T1000 (cell line): ENCODE results near the gene HPD.

Source experiments
- DNase-seq: peaks from one replicate; lab custom pipeline; 2025; ENCODE audit warnings: mixed read lengths; lab: John Stamatoyannopoulos, UW

Gene HPD

DNA sequence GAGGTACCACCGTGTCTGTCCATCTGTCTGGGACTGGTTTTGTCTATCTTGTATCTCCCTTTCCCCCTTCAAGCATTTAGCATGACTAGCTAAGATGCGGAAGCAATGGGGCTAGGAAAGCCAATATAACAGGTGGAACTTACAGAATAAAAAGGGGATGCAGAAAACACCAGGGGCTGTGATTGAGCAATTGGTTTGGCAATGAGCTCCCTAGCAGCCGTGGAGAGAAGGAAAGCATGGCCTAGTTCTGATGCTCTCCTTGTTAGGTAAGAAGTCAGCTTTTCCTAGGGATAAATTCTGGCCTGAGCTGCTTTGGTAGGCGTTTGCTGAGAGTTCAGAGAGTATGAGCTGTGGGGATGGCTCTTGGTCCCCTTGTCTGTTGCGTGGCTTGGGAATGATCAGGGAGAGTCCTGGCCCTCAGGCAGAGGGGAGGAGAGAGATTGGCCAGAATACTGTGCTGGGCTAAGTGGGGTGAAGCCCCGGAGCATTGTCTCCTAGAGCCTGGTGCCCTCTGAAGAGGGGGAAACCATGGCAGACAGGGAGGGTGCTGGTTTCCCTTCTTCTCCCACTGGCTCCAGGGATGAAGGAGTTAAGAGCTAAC lies 47.7 kb downstream of the HPD start:
- no peak for DNase-seq

DNA sequence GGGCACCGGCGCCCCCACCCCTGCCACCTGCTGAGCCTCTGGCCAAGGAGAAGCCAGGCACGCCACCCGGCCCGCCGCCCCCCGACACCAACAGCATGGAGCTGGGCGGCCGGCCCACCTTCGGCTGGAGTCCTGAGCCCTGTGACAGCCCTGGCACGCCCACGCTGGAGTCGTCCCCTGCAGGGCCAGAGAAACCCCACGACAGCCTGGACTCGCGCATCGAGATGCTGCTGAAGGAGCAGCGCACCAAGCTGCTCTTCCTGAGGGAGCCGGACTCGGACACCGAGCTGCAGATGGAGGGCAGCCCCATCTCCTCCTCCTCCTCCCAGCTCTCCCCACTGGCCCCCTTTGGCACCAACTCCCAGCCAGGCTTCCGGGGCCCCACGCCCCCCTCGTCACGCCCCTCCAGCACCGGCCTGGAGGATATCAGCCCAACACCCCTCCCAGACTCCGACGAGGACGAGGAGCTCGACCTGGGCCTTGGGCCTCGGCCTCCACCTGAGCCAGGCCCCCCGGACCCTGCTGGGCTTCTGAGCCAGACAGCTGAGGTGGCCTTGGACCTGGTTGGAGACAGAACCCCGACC lies 48.3 kb downstream of the HPD start:
- no peak for DNase-seq

DNA sequence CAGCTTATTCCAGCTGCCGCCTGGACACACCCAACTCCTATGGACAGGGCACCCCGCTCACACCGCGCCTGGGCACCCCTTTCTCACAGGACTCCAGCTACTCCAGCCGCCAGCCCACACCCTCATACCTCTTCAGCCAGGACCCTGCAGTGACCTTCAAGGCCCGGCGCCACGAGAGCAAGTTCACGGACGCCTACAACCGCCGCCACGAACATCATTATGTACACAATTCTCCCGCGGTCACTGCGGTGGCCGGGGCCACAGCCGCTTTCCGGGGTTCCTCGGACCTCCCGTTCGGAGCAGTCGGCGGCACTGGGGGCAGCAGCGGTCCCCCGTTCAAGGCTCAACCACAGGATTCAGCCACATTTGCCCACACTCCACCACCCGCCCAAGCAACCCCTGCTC lies 48.9 kb downstream of the HPD start:
- DNase-seq: no peak

DNA sequence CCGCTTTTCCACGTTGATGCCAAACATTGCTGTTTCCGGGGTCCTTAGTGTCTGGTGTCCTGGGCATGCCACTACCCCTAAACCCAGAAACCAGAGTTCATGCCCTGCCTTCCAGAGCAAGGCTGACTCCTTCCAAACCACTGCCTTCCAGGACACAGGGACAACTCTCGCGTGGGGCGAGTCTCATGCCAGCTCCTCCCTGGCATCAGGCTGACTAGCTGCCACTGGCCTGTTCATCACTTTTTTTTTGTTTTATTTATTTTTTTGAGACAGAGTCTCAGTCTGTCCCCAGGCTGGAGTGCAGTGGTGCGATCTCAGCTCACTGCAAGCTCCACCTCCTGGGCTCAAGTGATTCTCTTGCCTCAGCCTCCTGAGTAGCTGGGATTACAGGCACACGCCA lies 50.0 kb downstream of the HPD start:
- DNase-seq: no peak

DNA sequence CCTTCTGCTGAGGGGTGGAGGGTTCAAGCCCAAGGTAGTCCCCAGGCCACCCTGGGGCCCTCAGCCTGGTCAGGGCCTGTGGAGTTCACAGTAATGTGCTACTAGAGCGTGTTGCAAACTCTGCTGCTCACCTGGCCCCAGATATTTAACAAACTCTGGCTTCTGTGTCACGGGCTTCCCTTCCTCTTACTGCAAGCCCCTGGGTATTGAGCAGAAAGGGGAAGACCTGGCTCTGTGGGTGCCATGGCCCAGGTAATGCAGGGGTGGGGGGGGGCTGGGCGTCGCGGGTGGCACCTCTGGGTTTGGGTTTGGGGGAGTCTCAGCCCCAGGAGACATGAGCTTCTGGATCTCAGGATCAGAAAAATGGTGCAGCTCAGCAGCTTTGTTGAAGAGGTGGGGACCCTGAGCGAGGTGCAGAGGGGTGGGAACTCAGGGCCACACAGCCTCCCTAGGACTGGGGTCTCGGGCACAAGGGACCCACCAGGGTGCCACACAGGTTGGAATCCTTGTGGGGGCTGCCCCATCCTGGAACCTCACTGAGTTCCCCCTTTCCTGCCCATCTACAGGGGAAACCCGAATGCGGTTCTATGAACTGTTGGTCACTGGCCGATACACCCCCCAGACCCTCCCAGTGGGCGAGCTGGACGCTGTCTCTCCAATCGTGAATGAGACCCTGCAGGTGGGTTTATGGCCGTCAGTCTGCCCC lies 50.9 kb downstream of the HPD start:
- no peak for DNase-seq

DNA sequence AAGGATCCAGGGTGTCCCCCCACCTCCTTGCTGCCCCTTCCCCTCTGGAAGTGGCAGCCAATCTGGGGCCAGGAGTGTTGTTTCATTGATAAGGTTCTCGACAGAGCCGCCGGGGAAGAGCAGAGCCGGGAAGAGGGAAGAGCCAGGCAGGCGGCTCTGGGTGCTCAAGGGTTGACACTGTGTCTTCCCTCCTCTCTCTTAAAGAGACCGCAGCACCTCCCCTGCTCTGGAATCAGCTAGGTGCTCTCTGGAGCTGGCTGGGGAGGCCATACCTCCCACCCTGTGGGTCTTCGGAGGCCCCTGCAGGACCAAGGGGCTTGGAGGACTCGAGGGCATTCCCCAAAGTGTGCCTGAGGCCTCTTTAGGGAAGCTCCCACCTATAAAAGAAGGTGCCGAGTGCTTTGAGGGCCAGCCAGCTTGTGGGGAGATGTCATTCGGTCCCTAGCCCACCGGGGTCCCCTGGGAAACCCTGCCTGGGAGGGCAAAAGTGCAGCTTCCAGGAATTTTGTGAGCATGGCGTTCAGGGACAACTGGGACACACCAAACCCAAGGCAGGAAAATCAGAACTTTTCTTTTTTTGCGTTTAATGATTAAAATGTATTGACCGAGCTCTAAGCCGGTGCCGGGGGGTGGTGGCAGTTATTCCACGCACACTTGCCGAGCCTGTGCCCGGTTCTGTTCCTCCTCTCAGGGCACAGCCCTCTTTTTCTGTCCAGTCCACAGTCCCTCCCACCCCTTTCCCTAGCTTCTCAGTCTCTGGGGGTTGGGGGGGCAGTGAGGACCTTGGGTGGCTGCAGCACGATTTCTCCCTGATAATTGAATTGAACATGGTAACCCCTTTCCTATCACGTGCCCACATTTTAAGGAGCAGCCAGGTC lies 51.9 kb downstream of the HPD start:
- DNase-seq: no peak

DNA sequence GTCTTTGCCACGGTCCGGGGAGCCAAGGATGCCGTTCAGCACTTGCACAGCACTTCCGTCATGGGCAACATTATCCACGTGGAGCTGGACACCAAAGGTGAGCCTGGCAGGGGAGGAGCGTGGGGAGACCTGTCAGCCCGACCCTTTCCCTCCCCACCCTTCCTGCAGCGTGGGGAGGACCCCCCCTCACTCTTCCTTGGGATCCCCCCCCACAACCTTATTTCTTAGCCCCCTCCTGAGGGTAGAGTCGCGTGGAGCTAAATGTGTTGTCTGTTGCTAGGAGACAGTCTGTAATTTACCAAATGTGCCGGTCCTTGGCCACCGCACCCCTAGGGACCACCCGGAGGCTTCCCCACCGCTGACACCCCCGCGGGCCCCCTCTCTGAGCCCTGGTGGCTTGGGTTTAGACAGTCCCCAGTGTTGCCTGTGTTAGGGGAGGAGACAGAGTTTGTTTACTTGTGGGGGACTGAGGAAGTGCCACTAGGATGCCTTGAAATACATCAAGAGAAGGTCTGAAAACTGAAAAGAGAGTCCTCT lies 52.6 kb downstream of the HPD start:
- DNase-seq: no peak

DNA sequence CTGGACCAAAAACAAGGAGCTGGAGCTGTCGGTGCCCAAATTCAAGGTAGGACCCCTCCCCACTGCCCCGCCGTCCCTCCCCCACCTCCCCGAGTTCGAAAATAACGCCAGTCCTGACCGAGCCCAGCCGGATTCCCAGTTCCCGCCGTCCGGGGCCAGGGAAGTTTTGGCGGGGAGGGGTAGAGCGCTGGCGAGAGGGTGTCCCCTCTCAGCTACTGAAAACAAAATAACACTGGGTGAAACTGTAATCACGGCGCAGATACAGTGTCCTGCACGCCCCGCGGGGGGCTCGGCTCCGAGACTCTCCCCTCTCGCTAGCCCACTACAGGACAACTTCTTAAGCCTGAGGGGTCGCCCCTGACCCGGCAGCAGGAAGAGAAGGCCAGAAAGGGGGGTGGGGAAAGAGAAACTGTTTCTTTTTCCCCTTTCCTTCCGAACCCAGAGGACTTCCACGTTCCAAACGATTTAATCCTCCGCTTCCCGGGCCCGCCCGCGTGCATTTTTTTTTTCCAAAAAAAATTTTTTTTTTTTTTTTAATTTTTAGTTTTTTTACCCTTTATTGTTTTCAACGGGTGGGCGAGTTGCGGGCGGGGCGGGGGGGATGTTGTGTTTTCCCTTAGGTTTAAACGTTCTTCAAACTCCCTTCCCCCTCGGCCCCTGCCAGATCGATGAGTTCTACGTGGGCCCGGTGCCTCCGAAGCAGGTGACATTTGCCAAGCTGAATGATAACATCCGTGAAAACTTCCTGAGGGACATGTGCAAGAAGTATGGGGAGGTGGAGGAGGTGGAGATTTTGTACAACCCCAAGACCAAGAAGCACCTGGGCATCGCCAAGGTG lies 53.3 kb downstream of the HPD start:
- no peak for DNase-seq

DNA sequence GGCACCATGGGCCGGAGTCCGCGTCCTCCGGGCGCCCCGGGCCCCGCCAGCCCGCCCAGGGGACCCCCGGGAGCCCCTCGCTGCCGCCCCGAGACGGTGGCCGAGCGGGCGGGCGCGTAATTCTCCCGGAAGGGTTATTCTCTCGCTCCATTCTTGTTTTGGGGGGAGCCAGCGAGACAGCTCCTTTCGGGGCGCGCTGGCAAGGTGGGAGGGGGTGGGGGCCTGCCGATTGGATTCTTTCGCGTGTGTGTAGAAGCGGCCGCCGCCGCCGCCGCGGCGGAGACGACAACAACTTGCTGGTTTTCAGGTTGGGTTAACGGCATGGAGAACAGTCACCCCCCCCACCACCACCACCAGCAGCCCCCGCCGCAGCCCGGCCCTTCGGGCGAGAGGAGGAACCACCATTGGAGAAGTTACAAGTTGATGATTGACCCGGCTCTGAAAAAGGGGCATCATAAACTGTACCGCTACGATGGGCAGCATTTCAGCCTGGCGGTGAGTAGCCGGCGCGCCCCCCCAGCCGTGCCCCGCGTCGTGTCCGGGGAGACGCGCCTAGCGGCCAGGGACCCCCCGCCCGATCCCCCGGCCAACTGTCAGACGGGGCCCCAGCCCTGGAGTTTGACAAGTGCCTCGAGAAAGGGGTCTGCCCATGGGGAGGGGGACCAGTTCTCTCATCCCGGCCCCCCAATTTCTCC lies 54.1 kb downstream of the HPD start:
- no peak for DNase-seq

DNA sequence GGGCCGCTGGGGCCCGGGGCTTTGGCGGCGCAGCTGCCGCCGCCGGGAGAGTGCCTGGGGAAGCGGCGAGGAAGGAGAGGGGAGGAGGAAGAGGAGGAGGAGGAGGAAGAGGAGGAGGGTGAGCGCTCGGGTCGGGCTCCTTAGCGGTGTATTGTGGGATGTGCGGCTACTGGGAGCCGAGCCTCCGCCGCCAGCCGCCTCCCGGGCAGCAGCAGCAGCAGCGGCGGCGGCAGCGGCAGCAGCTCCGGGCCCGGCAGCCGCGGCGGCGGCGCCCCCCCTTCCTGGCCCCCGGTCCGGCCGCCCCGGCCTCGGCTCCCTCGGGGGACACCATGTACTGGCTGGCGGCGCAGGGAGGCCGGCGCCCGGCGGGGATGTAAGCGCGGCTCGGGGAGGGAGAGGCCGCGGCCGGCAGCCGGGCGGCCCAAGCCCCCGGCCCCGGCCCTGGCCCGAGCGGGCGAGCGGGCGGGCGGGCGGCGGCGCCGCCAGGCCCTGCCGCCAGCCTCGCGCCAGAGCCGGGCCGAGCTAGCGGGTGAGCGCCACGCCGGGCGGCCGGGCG lies 54.7 kb downstream of the HPD start, which contains the start of gene SETD1B:
Gene SETD1B, plus strand, starts transcription at position 149 of the 556 bp plus-strand sequence. CDS start 729 bp downstream, outside the sequence.
- no peak for DNase-seq

DNA sequence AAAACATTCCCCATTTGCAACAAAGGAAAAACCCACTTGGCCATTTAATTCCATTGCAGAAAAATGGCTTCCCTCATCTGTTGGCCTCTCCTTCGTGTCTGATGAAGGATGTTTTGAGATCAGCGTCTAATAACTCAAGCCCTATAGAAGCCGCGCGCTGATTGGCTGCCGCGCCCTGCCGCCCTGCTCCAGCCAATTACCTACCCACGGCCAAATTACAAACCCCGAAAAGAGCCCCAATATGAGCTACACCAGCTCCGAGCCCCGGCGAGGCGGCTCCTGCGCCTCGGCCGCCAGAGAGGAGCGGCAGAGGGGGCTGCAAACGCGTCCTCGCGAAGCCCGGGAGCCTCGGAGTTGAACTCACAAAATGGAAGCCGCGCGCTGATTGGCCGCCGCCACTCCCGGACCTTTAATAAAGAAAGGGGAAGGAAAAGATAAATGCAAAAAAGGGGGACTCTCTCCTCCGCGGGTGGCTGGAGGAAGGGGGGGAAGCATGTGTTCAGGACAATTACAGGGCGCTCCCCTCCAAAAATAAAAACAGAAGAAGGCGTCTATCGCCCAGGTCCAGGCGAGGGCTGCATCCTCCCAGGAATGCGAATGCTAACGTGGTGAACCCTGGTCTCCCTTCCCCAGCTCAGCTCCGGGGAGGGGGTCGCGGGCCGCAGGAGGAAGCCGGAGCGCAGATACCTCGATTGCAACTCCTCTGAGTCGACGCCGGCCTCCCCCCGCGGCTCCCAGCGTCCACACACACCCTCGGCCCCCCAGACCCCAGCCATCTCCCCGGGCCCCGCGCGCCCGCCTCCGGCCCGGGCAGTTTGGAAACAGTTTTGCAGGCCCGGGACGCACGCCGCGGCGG lies 55.6 kb downstream of the HPD start:
- peak; percentile 86 for DNase-seq

DNA sequence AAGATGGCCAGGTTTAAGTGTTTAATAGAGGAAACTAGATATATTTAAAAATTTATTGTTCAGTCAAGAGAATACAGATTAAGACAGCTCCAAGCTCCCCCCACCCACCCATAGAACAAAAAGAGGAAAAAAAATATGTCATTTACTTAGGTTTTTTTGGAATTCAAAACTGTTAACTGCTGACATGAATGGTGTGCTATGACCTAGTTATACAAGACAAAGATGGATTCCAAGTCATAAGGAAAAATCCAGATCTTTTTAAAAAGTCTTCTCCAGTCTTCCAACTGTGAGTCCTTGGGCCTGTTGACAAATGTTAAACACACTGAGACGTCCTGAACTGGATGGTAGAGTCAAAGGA lies 56.2 kb downstream of the HPD start:
- no peak for DNase-seq

DNA sequence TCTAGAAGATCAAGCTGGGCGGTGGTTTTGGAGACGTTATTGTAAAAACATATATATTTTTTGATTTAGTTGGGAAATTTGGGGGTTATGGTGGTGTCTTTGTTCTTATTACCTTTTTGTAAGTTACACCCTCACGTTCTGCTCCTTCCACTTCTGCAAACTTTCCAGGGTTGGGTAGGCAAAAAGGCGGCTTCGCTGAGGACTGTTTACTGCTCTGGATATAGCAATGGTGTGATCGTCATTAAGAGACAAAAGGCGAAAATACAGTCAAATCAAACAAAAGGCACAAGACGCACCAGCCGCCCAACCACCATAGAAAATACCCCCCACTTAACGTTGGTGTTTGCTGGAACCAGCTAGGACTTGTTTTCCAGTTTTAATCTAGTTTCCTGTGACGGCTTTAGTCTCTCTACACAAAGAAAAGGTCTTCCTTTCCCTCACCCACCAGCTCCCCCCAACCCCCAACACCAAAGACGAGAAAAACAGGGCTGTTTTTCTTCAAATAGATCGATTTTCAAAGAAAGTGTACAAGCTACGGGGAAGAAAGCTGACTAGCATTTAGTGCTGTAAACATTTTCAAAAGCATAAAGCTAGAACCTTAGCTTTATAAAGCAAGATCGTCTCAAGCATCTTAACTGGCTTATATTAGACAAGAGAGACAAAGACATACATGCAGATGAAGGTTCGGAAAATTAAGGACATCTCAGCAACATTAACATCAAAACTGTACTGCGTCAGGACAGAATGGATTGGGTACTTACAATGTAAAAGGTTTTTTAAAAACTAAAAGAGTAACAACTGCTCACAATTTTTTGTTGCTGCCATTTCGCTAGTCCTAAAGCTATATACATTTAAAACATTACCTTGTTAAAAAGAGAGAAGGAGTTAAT lies 56.8 kb downstream of the HPD start:
- DNase-seq: no peak

DNA sequence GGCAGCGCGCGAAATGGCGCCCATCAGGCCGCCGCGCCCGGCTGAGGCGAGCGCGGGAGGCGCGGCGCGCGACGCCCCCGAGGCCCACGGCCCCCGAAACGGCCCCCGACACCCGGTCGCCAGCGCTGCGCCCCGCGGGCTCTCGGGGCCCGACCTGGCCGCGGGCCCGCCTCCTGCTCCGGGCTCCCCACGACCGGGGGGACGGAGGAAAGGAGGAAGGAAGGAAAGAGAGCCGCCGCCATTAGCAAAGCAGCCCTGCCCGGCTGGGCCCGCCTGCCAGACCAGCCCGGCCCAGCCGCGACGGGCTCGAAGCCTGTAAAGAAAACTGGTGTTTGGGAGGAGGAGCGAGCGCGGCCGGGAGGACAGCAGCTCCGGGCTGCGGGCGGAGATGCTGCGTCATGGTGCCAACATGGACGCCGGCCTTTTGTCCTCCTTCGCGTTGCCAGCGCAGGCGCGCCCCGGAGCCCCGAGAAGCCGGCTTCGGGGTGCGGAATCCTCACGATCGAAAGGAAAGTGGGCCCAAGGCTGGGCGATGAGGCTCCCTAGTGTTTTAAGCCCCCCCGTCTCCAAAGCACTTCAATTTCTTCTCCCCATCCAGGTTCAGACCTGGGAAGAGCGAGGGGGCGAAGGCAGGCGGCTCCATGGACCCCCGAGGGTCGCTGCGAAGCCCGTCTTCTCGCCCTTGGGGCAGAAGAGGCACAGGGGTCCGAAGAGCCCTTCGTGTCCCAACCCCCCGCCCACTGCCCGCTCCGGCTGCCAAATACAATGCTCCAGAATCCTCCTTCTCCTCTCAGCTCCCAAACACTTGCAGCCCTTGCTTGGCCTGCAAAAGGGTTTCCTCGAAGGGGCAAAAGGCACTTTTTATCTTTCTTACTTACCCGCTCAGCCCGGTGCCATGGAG lies 57.7 kb downstream of the HPD start:
- DNase-seq: no peak

DNA sequence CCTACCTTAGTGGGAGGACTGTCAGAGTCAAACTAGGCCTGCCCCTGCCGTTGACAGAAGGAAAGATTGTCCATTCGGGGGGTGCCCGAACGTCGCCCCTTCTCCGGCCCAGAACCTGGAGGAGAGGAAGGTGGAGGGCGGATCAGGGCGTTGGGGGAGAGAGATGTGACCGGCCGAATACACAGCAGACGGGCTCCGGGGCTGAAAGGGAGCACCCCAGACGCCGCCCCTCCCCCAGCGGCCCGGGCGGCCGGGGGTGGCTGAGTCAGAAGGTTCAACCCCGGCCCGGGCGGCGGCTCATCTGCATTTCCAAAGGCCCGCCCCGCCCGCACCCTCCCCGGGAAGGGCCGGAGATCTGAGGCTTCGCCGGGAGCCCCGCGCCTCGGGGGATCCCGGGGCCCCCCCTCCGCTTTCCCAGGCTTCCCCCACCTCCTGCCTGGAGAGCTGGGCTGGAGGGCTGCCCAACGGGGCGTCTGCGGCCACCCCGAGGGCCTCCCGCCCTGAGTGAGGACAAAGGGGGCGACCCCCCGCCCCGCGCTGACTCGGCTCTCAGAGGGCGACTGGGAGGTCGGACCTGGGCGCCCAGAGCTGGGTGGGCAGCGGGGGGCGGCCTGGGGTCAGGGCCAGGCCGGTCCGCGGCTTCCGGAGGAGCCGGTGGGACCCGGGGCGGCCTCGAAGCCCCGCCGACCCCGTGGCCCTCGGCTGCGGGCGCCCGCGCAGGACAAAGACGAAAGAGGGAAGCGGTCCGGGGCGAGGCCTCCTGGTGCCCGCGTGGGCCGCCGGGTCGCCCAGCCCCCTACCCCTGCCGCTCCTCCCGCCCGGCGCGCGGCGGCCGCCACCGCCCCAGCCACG lies 58.6 kb downstream of the HPD start:
- DNase-seq: no peak

DNA sequence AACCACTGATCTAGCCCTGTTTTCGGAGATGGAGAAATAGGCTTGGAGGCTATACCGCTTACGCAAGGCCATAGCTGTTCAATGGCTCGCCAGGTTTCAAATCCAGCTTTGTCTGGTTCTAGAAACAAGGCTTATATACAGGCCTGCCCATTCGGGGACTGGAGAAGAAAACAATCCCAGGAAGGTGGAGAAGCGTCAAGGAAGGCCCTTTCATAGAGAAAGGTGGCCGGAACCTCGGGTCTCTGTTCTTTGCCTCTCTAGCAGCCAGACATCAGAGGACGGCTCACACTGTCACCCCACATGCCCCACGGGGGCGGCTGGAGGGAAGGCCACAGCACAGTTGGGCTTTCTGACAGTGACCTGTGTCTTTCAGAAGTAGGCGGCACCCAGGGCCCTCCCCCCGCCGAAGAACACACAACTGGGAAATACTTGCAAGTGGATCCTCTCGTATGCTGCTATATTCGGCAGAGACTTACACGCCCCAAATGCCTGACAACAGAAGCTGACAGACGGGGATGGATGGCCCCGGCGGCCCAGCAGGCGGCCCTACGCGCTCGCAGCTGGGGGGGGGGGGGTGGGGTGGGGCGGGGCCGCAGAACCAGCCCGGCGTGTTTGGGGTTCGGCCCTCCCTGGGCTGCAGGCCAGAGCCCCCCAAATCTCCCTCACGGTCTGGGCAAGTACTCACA lies 59.4 kb downstream of the HPD start:
- no peak for DNase-seq
